Astrocyte (in vitro differentiated cells and primary cell): Measurements from ENCODE around the gene TNFRSF19. TPM values are rescaled to one million over a fixed set of nuclear protein-coding genes. Genes with fewer than 3 reads are reported as not detected.
A peak's percentile ranks its signal among the peaks of the same experiment; 100 is the strongest.

Source experiments
- DNase-seq: peaks from one replicate; pipeline ENCODE4 v3.0.0-alpha.2; 2010; ENCODE audit warnings: low read depth
- FAIRE-seq: peaks from 2 replicates; lab custom pipeline; 2011; peaks lifted over from hg19 to GRCh38; lab: Jason Lieb, UNC
- H2AFZ ChIP-seq: 2 replicates; pipeline ENCODE4 v1.6.0; 2012; ENCODE audit warnings: low read depth, low read length, inconsistent platforms
- H3K27ac ChIP-seq: 2 replicates; pipeline ENCODE4 v1.5.1; 2011; ENCODE audit warnings: low read depth, low read length, inconsistent platforms
- H3K27me3 ChIP-seq: 2 replicates; pipeline ENCODE4 v1.6.0; 2011; ENCODE audit warnings: low read length, inconsistent platforms; ENCODE audit not compliant: insufficient read depth
- H3K36me3 ChIP-seq: 2 replicates; pipeline ENCODE4 v1.5.1; 2011; ENCODE audit warnings: low read length, inconsistent platforms; ENCODE audit not compliant: insufficient read depth
- H3K4me1 ChIP-seq: 2 replicates; pipeline ENCODE4 v1.5.1; 2011; ENCODE audit warnings: low read length, inconsistent platforms; ENCODE audit not compliant: insufficient read depth
- H3K4me2 ChIP-seq: 2 replicates; pipeline ENCODE4 v1.6.0; 2012; ENCODE audit warnings: low read length, inconsistent platforms
- H3K4me3 ChIP-seq: 2 replicates; pipeline ENCODE4 v1.5.1; 2011; ENCODE audit warnings: low read depth, mild to moderate bottlenecking, low read length, inconsistent platforms; ENCODE audit not compliant: insufficient read depth
- H3K79me2 ChIP-seq: 2 replicates; pipeline ENCODE4 v1.6.0; 2012; ENCODE audit warnings: mild to moderate bottlenecking, low read length, inconsistent platforms; ENCODE audit not compliant: insufficient read depth
- H3K9ac ChIP-seq: 2 replicates; pipeline ENCODE4 v1.6.0; 2012; ENCODE audit warnings: mild to moderate bottlenecking, low read length, inconsistent platforms
- H3K9me3 ChIP-seq: 2 replicates; pipeline ENCODE4 v1.5.1; 2012; ENCODE audit warnings: low read depth, mild to moderate bottlenecking, low read length, inconsistent platforms; ENCODE audit not compliant: insufficient read depth
- H4K20me1 ChIP-seq: 2 replicates; pipeline ENCODE4 v1.6.0; 2012; ENCODE audit warnings: low read length, inconsistent platforms; ENCODE audit not compliant: insufficient read depth
- H3K27ac Mint-ChIP-seq: one replicate; pipeline ENCODE4 v1.8.0; 2021; ENCODE audit warnings: mild to moderate bottlenecking, mixed read lengths; ENCODE audit not compliant: unreplicated experiment
- H3K27me3 Mint-ChIP-seq: one replicate; pipeline ENCODE4 v1.8.0; 2021; ENCODE audit warnings: low read depth, mixed read lengths; ENCODE audit not compliant: unreplicated experiment
- H3K36me3 Mint-ChIP-seq: one replicate; pipeline ENCODE4 v1.8.0; 2021; ENCODE audit warnings: low read depth, mixed read lengths; ENCODE audit not compliant: unreplicated experiment
- H3K4me1 Mint-ChIP-seq: one replicate; pipeline ENCODE4 v1.8.0; 2021; ENCODE audit warnings: low read depth, mixed read lengths; ENCODE audit not compliant: unreplicated experiment
- H3K4me3 Mint-ChIP-seq: one replicate; pipeline ENCODE4 v1.8.0; 2021; ENCODE audit warnings: mild to moderate bottlenecking, moderate library complexity, mixed read lengths; ENCODE audit not compliant: unreplicated experiment
- H3K9me3 Mint-ChIP-seq: one replicate; pipeline ENCODE4 v1.8.0; 2021; ENCODE audit warnings: mild to moderate bottlenecking, mixed read lengths; ENCODE audit not compliant: unreplicated experiment
- CTCF ChIP-seq: IDR thresholded peaks from 2 replicates; pipeline ENCODE4 v1.5.1; 2011; ENCODE audit warnings: low read depth, mild to moderate bottlenecking, inconsistent platforms, low read length, moderate library complexity; ENCODE audit not compliant: insufficient read depth
- EZH2 ChIP-seq: IDR thresholded peaks from 2 replicates; pipeline ENCODE4 v1.6.1; 2012; ENCODE audit warnings: mild to moderate bottlenecking, low read length, inconsistent platforms; ENCODE audit not compliant: insufficient read depth
- total RNA-seq: library from RNA; stranded (reverse); gene quantifications from 2 replicates; pipeline ENCODE4 v1.2.1, GENCODE V29; 2021

Gene TNFRSF19
- total RNA-seq, 1 donor from 2014 or later = 27.8 TPM

- Histone ChIP-seq H4K20me1 (no peaks in the 10 kb centered on the region), H3K36me3 (no peaks in the 10 kb centered on the region), H3K9me3 (no peaks in the 10 kb centered on the region), H3K79me2 (no peaks in the 10 kb centered on the region), H3K4me2 (peak overlapping the region; percentile 96), H3K27ac (peak overlapping the region; percentile 51), H2AFZ (peak overlapping the region; percentile 88), H3K4me1 (peaks cover 4% of the 10 kb centered on the region), H3K27me3 (no peaks in the 10 kb centered on the region), H3K4me3 (peak overlapping the region; percentile 71), H3K9ac (peak overlapping the region; percentile 80)
- no peak for TF ChIP-seq CTCF
- no peak for TF ChIP-seq EZH2
- Mint-ChIP-seq H3K4me3 (peak overlapping the region; percentile 86), H3K36me3 (no peaks in the 10 kb centered on the region), H3K27ac (peak overlapping the region; percentile 86), H3K9me3 (peaks cover 7% of the 10 kb centered on the region), H3K4me1 (peaks cover 2% of the 10 kb centered on the region), H3K27me3 (no peaks in the 10 kb centered on the region)
- DNase-seq (peak; percentile 31), FAIRE-seq (no peak)
Observed at GRCh38 chr13:23547000-23547590, 23.1 kb upstream of the TNFRSF19 start.

DNA sequence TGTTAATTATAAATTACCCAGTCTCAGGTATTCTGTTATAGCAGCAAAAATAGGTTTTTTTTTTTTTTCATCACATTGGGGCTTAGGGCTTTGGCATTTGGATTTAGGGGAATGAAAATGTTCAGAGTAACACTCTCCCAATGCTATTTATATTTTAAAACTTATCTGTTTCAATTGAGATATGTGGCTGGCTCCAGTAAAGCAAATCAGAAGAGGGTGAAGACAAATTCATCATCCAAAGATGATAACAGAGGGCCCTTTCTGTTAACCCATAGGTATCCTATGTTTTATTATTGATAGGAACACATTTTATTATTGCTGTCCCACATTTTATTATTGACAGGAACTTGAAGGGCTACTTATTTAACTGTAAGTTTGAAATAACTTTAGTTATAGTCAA is 20.5 kb upstream of the TNFRSF19 start:
- no peaks in the 10 kb centered on the region for H3K79me2 ChIP-seq
- no peaks in the 10 kb centered on the region for H3K36me3 Mint-ChIP-seq
- no peak overlapping the region for H3K9ac ChIP-seq
- H3K27me3 ChIP-seq = no peaks in the 10 kb centered on the region
- H3K27ac ChIP-seq = no peak overlapping the region
- TF ChIP-seq EZH2 (no peak), CTCF (no peak)
- DNase-seq (no peak), FAIRE-seq (no peak)
- H4K20me1 ChIP-seq = no peaks in the 10 kb centered on the region
- H3K27me3 Mint-ChIP-seq = no peaks in the 10 kb centered on the region
- H3K27ac Mint-ChIP-seq = no peak overlapping the region
- H3K4me1 ChIP-seq = peaks cover 4% of the 10 kb centered on the region
- H3K9me3 ChIP-seq = no peaks in the 10 kb centered on the region
- no peak overlapping the region for H3K4me3 ChIP-seq
- peaks cover 7% of the 10 kb centered on the region for H3K9me3 Mint-ChIP-seq
- peaks cover 2% of the 10 kb centered on the region for H3K4me1 Mint-ChIP-seq
- no peak overlapping the region for H3K4me3 Mint-ChIP-seq
- H2AFZ ChIP-seq = no peak overlapping the region
- H3K4me2 ChIP-seq = no peak overlapping the region
- no peaks in the 10 kb centered on the region for H3K36me3 ChIP-seq

GRCh38 chr13:23550163-23550562 is 20.0 kb upstream of the TNFRSF19 start:
- H3K9me3 Mint-ChIP-seq = peaks cover 7% of the 10 kb centered on the region
- H3K4me3 Mint-ChIP-seq = no peak overlapping the region
- no peaks in the 10 kb centered on the region for H4K20me1 ChIP-seq
- H3K4me3 ChIP-seq = no peak overlapping the region
- peaks cover 4% of the 10 kb centered on the region for H3K4me1 ChIP-seq
- H3K4me2 ChIP-seq = no peak overlapping the region
- H3K27ac Mint-ChIP-seq = no peak overlapping the region
- H3K27me3 Mint-ChIP-seq = no peaks in the 10 kb centered on the region
- H3K27ac ChIP-seq = no peak overlapping the region
- H2AFZ ChIP-seq = no peak overlapping the region
- no peaks in the 10 kb centered on the region for H3K27me3 ChIP-seq
- no peaks in the 10 kb centered on the region for H3K79me2 ChIP-seq
- FAIRE-seq (no peak), DNase-seq (no peak)
- no peaks in the 10 kb centered on the region for H3K36me3 Mint-ChIP-seq
- no peaks in the 10 kb centered on the region for H3K36me3 ChIP-seq
- no peaks in the 10 kb centered on the region for H3K9me3 ChIP-seq
- H3K4me1 Mint-ChIP-seq = peaks cover 2% of the 10 kb centered on the region
- no peak for TF ChIP-seq EZH2
- TF ChIP-seq CTCF = no peak
- no peak overlapping the region for H3K9ac ChIP-seq
